ENCODE results near the gene LRRC58.

The LRRC58 gene

DNA sequence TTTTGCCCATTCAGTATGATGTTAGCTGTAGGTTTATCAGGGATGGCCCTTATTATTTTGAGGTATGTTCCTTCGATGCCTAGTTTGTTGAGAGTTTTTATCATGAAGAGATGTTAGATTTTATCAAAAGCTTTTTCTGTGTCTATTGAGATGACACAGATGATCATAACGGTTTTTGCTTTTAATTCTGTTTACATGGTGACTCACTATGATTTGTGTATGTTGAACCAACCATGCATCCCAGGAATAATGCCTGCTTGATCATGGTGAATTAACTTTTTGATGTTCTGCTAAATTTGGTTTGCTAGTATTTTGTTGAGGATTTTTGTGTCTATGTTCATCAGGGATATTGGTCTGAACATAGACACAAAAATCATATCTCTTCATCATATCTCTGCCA, 72.4 kb downstream of the LRRC58 start:
- no peak for DNase-seq (ENCODE audit: low read depth)

DNA sequence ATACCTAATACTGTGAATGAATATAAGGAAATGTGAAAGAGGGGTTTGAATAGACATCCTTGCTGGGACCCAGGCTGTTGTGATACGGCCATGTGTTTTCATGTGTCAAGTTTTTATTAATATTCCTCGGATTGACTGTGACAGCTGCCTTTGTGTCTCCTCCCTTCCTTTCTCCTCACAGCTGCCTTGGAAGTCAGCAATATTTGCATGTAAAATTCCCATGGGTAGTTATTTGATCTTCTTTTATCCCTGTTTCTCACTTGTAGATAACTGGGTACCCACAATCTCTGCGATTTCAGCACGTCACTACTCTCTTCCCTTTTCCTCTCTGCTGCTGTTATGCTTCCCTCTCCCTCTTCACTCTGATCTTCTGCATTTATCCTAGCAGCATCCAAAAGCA, 73.5 kb downstream of the LRRC58 start:
- DNase-seq (ENCODE audit: low read depth) = no peak

DNA sequence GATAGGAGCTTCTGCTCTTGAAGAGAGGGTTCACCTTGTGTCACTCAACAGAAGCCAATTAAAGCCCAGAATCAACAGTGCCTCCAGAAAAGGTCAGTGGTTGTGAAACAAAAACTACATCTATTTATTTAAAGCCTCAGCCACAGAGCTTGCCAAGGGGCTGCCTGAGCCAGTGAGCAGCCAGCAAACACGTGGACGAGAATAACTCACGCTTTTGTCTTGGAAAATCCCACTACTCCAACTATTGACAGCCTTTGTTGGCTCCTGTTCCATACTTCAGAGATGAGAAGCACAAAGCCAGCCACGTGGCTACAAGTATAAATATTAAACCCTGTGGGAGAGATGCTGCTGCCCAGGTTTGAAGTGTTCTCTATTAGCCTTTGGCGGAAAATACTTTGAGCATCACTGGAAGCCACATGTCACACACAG, 74.4 kb downstream of the LRRC58 start:
- no peak for DNase-seq (ENCODE audit: low read depth)

Data from CMK (cell line).